ENCODE results near the gene RAB13. TPM values are rescaled to one million over a fixed set of nuclear protein-coding genes. Genes with fewer than 3 reads are reported as not detected.
A peak's percentile ranks its signal among the peaks of the same experiment; 100 is the strongest.

RAB13 gene
- total and polyA plus RNA-seq, 2 of the 13 experiments (the other 11 are each of a cell fraction or from before 2014, with no cell fraction given): 15.9 to 24.7 TPM

GRCh38 chr1:153977250-153978240, 8.6 kb downstream of the RAB13 start, which contains the start of gene JTB (continued):
- TF ChIP-seq RAD51 (IDR thresholded peaks at IDR 0.05; ENCODE audit: borderline replicate concordance): no peak
- TF ChIP-seq EED (CRISPR knock-in tag; IDR thresholded peaks at IDR 0.05): no peak
- TF ChIP-seq ZBTB25 (CRISPR knock-in tag; IDR thresholded peaks at IDR 0.05): peak; percentile 92
- TF ChIP-seq ZNF569 (CRISPR knock-in tag; IDR thresholded peaks at IDR 0.05; ENCODE audit: borderline replicate concordance): no peak
- TF ChIP-seq, protein P1, sequence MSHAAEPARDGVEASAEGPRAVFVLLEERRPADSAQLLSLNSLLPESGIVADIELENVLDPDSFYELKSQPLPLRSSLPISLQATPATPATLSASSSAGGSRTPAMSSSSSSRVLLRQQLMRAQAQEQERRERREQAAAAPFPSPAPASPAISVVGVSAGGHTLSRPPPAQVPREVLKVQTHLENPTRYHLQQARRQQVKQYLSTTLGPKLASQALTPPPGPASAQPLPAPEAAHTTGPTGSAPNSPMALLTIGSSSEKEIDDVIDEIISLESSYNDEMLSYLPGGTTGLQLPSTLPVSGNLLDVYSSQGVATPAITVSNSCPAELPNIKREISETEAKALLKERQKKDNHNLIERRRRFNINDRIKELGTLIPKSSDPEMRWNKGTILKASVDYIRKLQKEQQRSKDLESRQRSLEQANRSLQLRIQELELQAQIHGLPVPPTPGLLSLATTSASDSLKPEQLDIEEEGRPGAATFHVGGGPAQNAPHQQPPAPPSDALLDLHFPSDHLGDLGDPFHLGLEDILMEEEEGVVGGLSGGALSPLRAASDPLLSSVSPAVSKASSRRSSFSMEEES (CRISPR knock-in tag; IDR thresholded peaks at IDR 0.05): peak; percentile 12; the same call in 1 of the 2 replicates
- no peak for TF ChIP-seq SMARCC2 (IDR thresholded peaks at IDR 0.05)
- no peak for TF ChIP-seq MAZ (IDR thresholded peaks at IDR 0.05; ENCODE audit: borderline replicate concordance, low read depth, low read length)
- no peak; the same call in 1 of the 2 replicates for TF ChIP-seq MAZ (CRISPR knock-in tag; IDR thresholded peaks at IDR 0.05; ENCODE audit: low read depth)
- TF ChIP-seq, protein P2, sequence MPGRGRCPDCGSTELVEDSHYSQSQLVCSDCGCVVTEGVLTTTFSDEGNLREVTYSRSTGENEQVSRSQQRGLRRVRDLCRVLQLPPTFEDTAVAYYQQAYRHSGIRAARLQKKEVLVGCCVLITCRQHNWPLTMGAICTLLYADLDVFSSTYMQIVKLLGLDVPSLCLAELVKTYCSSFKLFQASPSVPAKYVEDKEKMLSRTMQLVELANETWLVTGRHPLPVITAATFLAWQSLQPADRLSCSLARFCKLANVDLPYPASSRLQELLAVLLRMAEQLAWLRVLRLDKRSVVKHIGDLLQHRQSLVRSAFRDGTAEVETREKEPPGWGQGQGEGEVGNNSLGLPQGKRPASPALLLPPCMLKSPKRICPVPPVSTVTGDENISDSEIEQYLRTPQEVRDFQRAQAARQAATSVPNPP (CRISPR knock-in tag; IDR thresholded peaks at IDR 0.05): peak; percentile 73; the same call in 1 of the 2 replicates
- no peak for TF ChIP-seq PCBP1 (IDR thresholded peaks at IDR 0.05; ENCODE audit: borderline replicate concordance, low read depth, low read length)
- TF ChIP-seq PRDM15 (CRISPR knock-in tag; IDR thresholded peaks at IDR 0.05): no peak
- peak; percentile 55; the same call in 1 of the 2 replicates for TF ChIP-seq ZNF782 (CRISPR knock-in tag; IDR thresholded peaks at IDR 0.05; ENCODE audit: borderline replicate concordance)
- TF ChIP-seq EP300 (IDR thresholded peaks at IDR 0.05; ENCODE audit: low read depth in 2 of 2, low read length in 2 of 2): no peak
- no peak for TF ChIP-seq EP300 (CRISPR knock-in tag; IDR thresholded peaks at IDR 0.05; ENCODE audit: borderline replicate concordance)
- TF ChIP-seq ETV5 (CRISPR knock-in tag; IDR thresholded peaks at IDR 0.05; ENCODE audit: borderline replicate concordance): peak; percentile 38; the same call in 1 of the 2 replicates
- no peak for TF ChIP-seq CCAR2 (optimal IDR thresholded peaks at IDR 0.05; ENCODE audit: low read depth, low read length)
- peak; percentile 53; the same call in 1 of the 2 replicates for TF ChIP-seq ESRRA (CRISPR knock-in tag; IDR thresholded peaks at IDR 0.05; ENCODE audit: low read depth)
- peak; percentile 43; the same call in 1 of the 2 replicates for TF ChIP-seq MIER3 (CRISPR knock-in tag; IDR thresholded peaks at IDR 0.05; ENCODE audit: borderline replicate concordance)
- 0 out of 2 replicates have a peak, but pooled peaks have one; percentile 30 for TF ChIP-seq RAD21 (CRISPR knock-in tag; IDR thresholded peaks at IDR 0.05)
- TF ChIP-seq XRCC5 (optimal IDR thresholded peaks at IDR 0.05; ENCODE audit: low read length): no peak
- peak; percentile 99 for TF ChIP-seq ZNF205 (CRISPR knock-in tag; IDR thresholded peaks at IDR 0.05)
